Measurements from ENCODE around the gene TCAIM. TPM values are rescaled to one million over a fixed set of nuclear protein-coding genes. Genes with fewer than 3 reads are reported as not detected.

Gene TCAIM
- 10 to 100 TPM; 20.2 to 26.2 TPM for total RNA-seq

- DNase-seq: peak; percentile 98
- peaks cover 5% of the 10 kb centered on the region for H3K4me1 ChIP-seq
- intact Hi-C loops (cut with DNase I): loop anchor here (10.0 kb wide), 1 partner anchor 177 kb away; no protein-coding TSS in a partner anchor
Observed at GRCh38 chr3:44338010-44338827, at the start of gene TCAIM. TSS of gene TCAIM (plus strand) at chr3:44338766. CDS start at chr3:44354783, 16,017 bp downstream.

GRCh38 chr3:44289882-44290462 is 48.6 kb upstream of the TCAIM start:
- intact Hi-C loops (cut with DNase I): no loop called here
- DNase-seq: no peak
- Histone ChIP-seq H3K9me3 (no peaks in the 10 kb centered on the region), H3K4me3 (no peak overlapping the region), H3K27ac (no peak overlapping the region), H3K4me1 (no peaks in the 10 kb centered on the region), H3K9ac (ENCODE audit: low read depth in 2 of 2, low read length in 2 of 2) (no peak overlapping the region), H3K36me3 (no peaks in the 10 kb centered on the region), H3K27me3 (no peaks in the 10 kb centered on the region)
- TF ChIP-seq CTCF (IDR thresholded peaks at IDR 0.05): no peak

More at GRCh38 chr3:44338010-44338827, at the start of gene TCAIM:
- Histone ChIP-seq H3K9ac (ENCODE audit: low read depth in 2 of 2, low read length in 2 of 2) (peak within 1 kb of the TSS; percentile 91 to 98), H3K27ac (peak within 1 kb of the TSS; percentile 85), H3K9me3 (no peaks in the 10 kb centered on the region), H3K4me3 (peak within 1 kb of the TSS; percentile 63), H3K27me3 (no peaks in the 10 kb centered on the region), H3K36me3 (no peaks in the 10 kb centered on the region)
- no peak for TF ChIP-seq CTCF (IDR thresholded peaks at IDR 0.05)

GRCh38 chr3:44292276-44292675 is 46.3 kb upstream of the TCAIM start:
- H3K27ac ChIP-seq: no peak overlapping the region
- no peak for TF ChIP-seq CTCF (IDR thresholded peaks at IDR 0.05)
- no peak overlapping the region for H3K9ac ChIP-seq (ENCODE audit: low read depth in 2 of 2, low read length in 2 of 2)
- no peaks in the 10 kb centered on the region for H3K27me3 ChIP-seq
- no peaks in the 10 kb centered on the region for H3K9me3 ChIP-seq
- intact Hi-C loops (cut with DNase I): no loop called here
- no peak for DNase-seq
- no peaks in the 10 kb centered on the region for H3K4me1 ChIP-seq
- H3K36me3 ChIP-seq: no peaks in the 10 kb centered on the region
- H3K4me3 ChIP-seq: no peak overlapping the region

- TF ChIP-seq CTCF (IDR thresholded peaks at IDR 0.05): no peak
- Histone ChIP-seq H3K9ac (ENCODE audit: low read depth in 2 of 2, low read length in 2 of 2) (no peak overlapping the region), H3K4me3 (no peak overlapping the region), H3K36me3 (no peaks in the 10 kb centered on the region), H3K9me3 (no peaks in the 10 kb centered on the region), H3K27me3 (no peaks in the 10 kb centered on the region), H3K27ac (no peak overlapping the region), H3K4me1 (no peaks in the 10 kb centered on the region)
- DNase-seq: no peak
- intact Hi-C loops (cut with DNase I): no loop called here
Observed at GRCh38 chr3:44292947-44293346, 45.6 kb upstream of the TCAIM start.

- Histone ChIP-seq H3K27ac (no peak overlapping the region), H3K9ac (ENCODE audit: low read depth in 2 of 2, low read length in 2 of 2) (no peak overlapping the region), H3K4me3 (no peak overlapping the region), H3K9me3 (no peaks in the 10 kb centered on the region), H3K36me3 (no peaks in the 10 kb centered on the region), H3K4me1 (no peaks in the 10 kb centered on the region), H3K27me3 (no peaks in the 10 kb centered on the region)
- no peak for TF ChIP-seq CTCF (IDR thresholded peaks at IDR 0.05)
- no peak for DNase-seq
- intact Hi-C loops (cut with DNase I): no loop called here
Observed at GRCh38 chr3:44297255-44297654, 41.3 kb upstream of the TCAIM start.

Measured in colonic mucosa (tissue), 4 donors.